Activated T-helper 17 cell treated with anti-CD3 and anti-CD28 coated beads, Interleukin-2, amount 50 U/mL, for 72 hours (primary cell): ENCODE results near the gene TASP1. TPM values are rescaled to one million over a fixed set of nuclear protein-coding genes. Genes with fewer than 3 reads are reported as not detected.
"Not testable (repeated sequence)": the region's sequence is repeated elsewhere in the genome, so short reads cannot be mapped to it uniquely, and the experiment has no call there.

Experiments
- ATAC-seq: fragments of 150-1000 bp; cut with Tn5 transposase; replicated peaks from 2 replicates; pipeline ENCODE4 v1.10.0; 2021; ENCODE audit warnings: mild to moderate bottlenecking, moderate library complexity
- H3K27ac Mint-ChIP-seq: one replicate; pipeline ENCODE4 v1.8.0; 2022; ENCODE audit warnings: mixed read lengths
- H3K27me3 Mint-ChIP-seq: one replicate; pipeline ENCODE4 v1.8.0; 2022; ENCODE audit warnings: mixed read lengths
- H3K36me3 Mint-ChIP-seq: one replicate; pipeline ENCODE4 v1.8.0; 2022; ENCODE audit warnings: low read depth, mild to moderate bottlenecking, mixed read lengths
- H3K4me1 Mint-ChIP-seq: one replicate; pipeline ENCODE4 v1.8.0; 2022; ENCODE audit warnings: mixed read lengths
- H3K4me3 Mint-ChIP-seq: one replicate; pipeline ENCODE4 v1.8.0; 2022; ENCODE audit warnings: mild to moderate bottlenecking, mixed read lengths
- H3K9me3 Mint-ChIP-seq: one replicate; pipeline ENCODE4 v1.8.0; 2022; ENCODE audit warnings: mixed read lengths
- total RNA-seq, 2 donors: library from RNA; stranded (reverse); gene quantifications; one replicate each; pipeline ENCODE4 v1.2.3, GENCODE V29; 2022

The TASP1 gene
- total RNA-seq, 2 donors from 2014 or later: 8.6 to 11.2 TPM

GRCh38 chr20:13619415-13619814 is 19.3 kb downstream of the TASP1 start:
- not testable (repeated sequence) for H3K27ac Mint-ChIP-seq, ATAC-seq, H3K4me1 Mint-ChIP-seq, H3K27me3 Mint-ChIP-seq, H3K4me3 Mint-ChIP-seq, H3K9me3 Mint-ChIP-seq
- H3K36me3 Mint-ChIP-seq: peaks cover 59% of the 10 kb centered on the region

- ATAC-seq, H3K27ac Mint-ChIP-seq, H3K9me3 Mint-ChIP-seq, H3K4me1 Mint-ChIP-seq, H3K4me3 Mint-ChIP-seq, H3K27me3 Mint-ChIP-seq: not testable (repeated sequence)
- H3K36me3 Mint-ChIP-seq: peaks cover 59% of the 10 kb centered on the region
These were observed 20.3 kb downstream of the TASP1 start for GRCh38 chr20:13618456-13618855.

GRCh38 chr20:13617585-13617984 is 21.1 kb downstream of the TASP1 start:
- not testable (repeated sequence) for ATAC-seq, H3K4me1 Mint-ChIP-seq, H3K9me3 Mint-ChIP-seq, H3K4me3 Mint-ChIP-seq, H3K27me3 Mint-ChIP-seq, H3K27ac Mint-ChIP-seq
- H3K36me3 Mint-ChIP-seq: peaks cover 51% of the 10 kb centered on the region

GRCh38 chr20:13616713-13617112 is 22.0 kb downstream of the TASP1 start:
- H3K4me1 Mint-ChIP-seq, H3K9me3 Mint-ChIP-seq, H3K27me3 Mint-ChIP-seq, H3K4me3 Mint-ChIP-seq, H3K27ac Mint-ChIP-seq, ATAC-seq: not testable (repeated sequence)
- peaks cover 43% of the 10 kb centered on the region for H3K36me3 Mint-ChIP-seq

GRCh38 chr20:13613917-13614316 is 24.8 kb downstream of the TASP1 start:
- H3K36me3 Mint-ChIP-seq: peaks cover 40% of the 10 kb centered on the region
- no peaks in the 10 kb centered on the region for H3K27me3 Mint-ChIP-seq
- no peak for ATAC-seq
- no peaks in the 10 kb centered on the region for H3K9me3 Mint-ChIP-seq
- H3K27ac Mint-ChIP-seq: no peak overlapping the region
- H3K4me1 Mint-ChIP-seq: no peaks in the 10 kb centered on the region
- no peak overlapping the region for H3K4me3 Mint-ChIP-seq

- no peaks in the 10 kb centered on the region for H3K4me1 Mint-ChIP-seq
- H3K36me3 Mint-ChIP-seq: peaks cover 44% of the 10 kb centered on the region
- H3K9me3 Mint-ChIP-seq: no peaks in the 10 kb centered on the region
- no peak for ATAC-seq
- H3K27ac Mint-ChIP-seq: no peak overlapping the region
- H3K27me3 Mint-ChIP-seq: no peaks in the 10 kb centered on the region
- no peak overlapping the region for H3K4me3 Mint-ChIP-seq
These were observed 27.1 kb downstream of the TASP1 start for GRCh38 chr20:13611611-13612125.

GRCh38 chr20:13610184-13610583 is 28.5 kb downstream of the TASP1 start:
- Mint-ChIP-seq H3K27ac (no peak overlapping the region), H3K4me1 (no peaks in the 10 kb centered on the region), H3K9me3 (no peaks in the 10 kb centered on the region), H3K4me3 (no peak overlapping the region), H3K36me3 (peaks cover 30% of the 10 kb centered on the region), H3K27me3 (no peaks in the 10 kb centered on the region)
- ATAC-seq: no peak

- Mint-ChIP-seq H3K27me3 (no peaks in the 10 kb centered on the region), H3K36me3 (peaks cover 27% of the 10 kb centered on the region)
- ATAC-seq: no peak
These were observed 30.7 kb downstream of the TASP1 start for GRCh38 chr20:13608066-13608465.

GRCh38 chr20:13593423-13593822 is 45.3 kb downstream of the TASP1 start:
- H3K9me3 Mint-ChIP-seq, H3K27me3 Mint-ChIP-seq, H3K36me3 Mint-ChIP-seq, ATAC-seq, H3K4me1 Mint-ChIP-seq, H3K27ac Mint-ChIP-seq, H3K4me3 Mint-ChIP-seq: not testable (repeated sequence)

More at GRCh38 chr20:13608066-13608465, 30.7 kb downstream of the TASP1 start:
- no peak overlapping the region for H3K27ac Mint-ChIP-seq
- no peaks in the 10 kb centered on the region for H3K4me1 Mint-ChIP-seq
- no peak overlapping the region for H3K4me3 Mint-ChIP-seq
- H3K9me3 Mint-ChIP-seq: no peaks in the 10 kb centered on the region

- Mint-ChIP-seq H3K4me1 (peaks cover 4% of the 10 kb centered on the region), H3K9me3 (peaks cover 4% of the 10 kb centered on the region), H3K27me3 (no peaks in the 10 kb centered on the region), H3K36me3 (peaks cover 31% of the 10 kb centered on the region), H3K4me3 (no peak overlapping the region), H3K27ac (no peak overlapping the region)
- no peak for ATAC-seq
These were observed 50.7 kb downstream of the TASP1 start for GRCh38 chr20:13588049-13588448.

GRCh38 chr20:13587370-13587769 is 51.4 kb downstream of the TASP1 start:
- Mint-ChIP-seq H3K4me3 (no peak overlapping the region), H3K27ac (no peak overlapping the region), H3K9me3 (peaks cover 4% of the 10 kb centered on the region), H3K36me3 (peaks cover 31% of the 10 kb centered on the region), H3K4me1 (peaks cover 4% of the 10 kb centered on the region), H3K27me3 (no peaks in the 10 kb centered on the region)
- ATAC-seq: no peak

GRCh38 chr20:13586133-13586532 is 52.6 kb downstream of the TASP1 start:
- peaks cover 4% of the 10 kb centered on the region for H3K9me3 Mint-ChIP-seq
- no peak for ATAC-seq
- no peak overlapping the region for H3K4me3 Mint-ChIP-seq
- H3K4me1 Mint-ChIP-seq: peaks cover under 1% of the 10 kb centered on the region
- H3K27ac Mint-ChIP-seq: no peak overlapping the region
- H3K27me3 Mint-ChIP-seq: no peaks in the 10 kb centered on the region
- peaks cover 31% of the 10 kb centered on the region for H3K36me3 Mint-ChIP-seq

- H3K27me3 Mint-ChIP-seq: no peaks in the 10 kb centered on the region
- no peak overlapping the region for H3K27ac Mint-ChIP-seq
- peaks cover 5% of the 10 kb centered on the region for H3K9me3 Mint-ChIP-seq
- peaks cover 55% of the 10 kb centered on the region for H3K36me3 Mint-ChIP-seq
- no peak for ATAC-seq
- no peak overlapping the region for H3K4me3 Mint-ChIP-seq
- no peaks in the 10 kb centered on the region for H3K4me1 Mint-ChIP-seq
These were observed 57.3 kb downstream of the TASP1 start for GRCh38 chr20:13581451-13581850.

GRCh38 chr20:13580707-13581106 is 58.0 kb downstream of the TASP1 start:
- Mint-ChIP-seq H3K27ac (no peak overlapping the region), H3K27me3 (no peaks in the 10 kb centered on the region), H3K9me3 (peaks cover 5% of the 10 kb centered on the region), H3K4me3 (no peak overlapping the region), H3K4me1 (no peaks in the 10 kb centered on the region), H3K36me3 (peaks cover 55% of the 10 kb centered on the region)
- no peak for ATAC-seq

GRCh38 chr20:13574071-13574470 is 64.7 kb downstream of the TASP1 start:
- H3K4me3 Mint-ChIP-seq: no peak overlapping the region
- peaks cover 46% of the 10 kb centered on the region for H3K36me3 Mint-ChIP-seq
- H3K27me3 Mint-ChIP-seq: no peaks in the 10 kb centered on the region
- H3K27ac Mint-ChIP-seq: no peak overlapping the region
- H3K4me1 Mint-ChIP-seq: no peaks in the 10 kb centered on the region
- ATAC-seq: no peak
- peaks cover 5% of the 10 kb centered on the region for H3K9me3 Mint-ChIP-seq

GRCh38 chr20:13571662-13572061 is 67.1 kb downstream of the TASP1 start:
- H3K36me3 Mint-ChIP-seq: peaks cover 36% of the 10 kb centered on the region
- no peak for ATAC-seq
- no peaks in the 10 kb centered on the region for H3K9me3 Mint-ChIP-seq
- H3K4me3 Mint-ChIP-seq: no peak overlapping the region
- H3K4me1 Mint-ChIP-seq: no peaks in the 10 kb centered on the region
- no peak overlapping the region for H3K27ac Mint-ChIP-seq
- H3K27me3 Mint-ChIP-seq: no peaks in the 10 kb centered on the region
